ENCODE data around the gene COPG1.

DNA sequence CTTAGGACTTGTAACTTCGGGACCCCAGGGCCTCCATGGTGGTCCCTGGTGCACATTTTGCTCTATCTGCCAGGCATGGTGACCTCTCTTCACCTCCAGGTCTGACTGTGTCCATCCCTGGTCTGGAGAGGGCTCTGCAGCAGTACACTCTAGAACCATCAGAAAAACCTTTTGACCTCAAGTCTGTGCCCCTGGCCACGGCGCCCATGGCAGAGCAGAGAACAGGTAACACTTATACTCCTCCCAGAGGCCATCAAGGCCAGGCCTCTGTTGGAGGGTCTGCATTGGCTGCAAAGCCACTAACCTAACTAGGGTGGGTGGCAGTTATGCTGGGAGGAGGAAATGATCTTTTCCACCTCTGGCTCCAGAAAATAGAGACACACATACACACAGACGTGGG is 19.0 kb downstream of the COPG1 start:
- TF ChIP-seq POLR2AphosphoS5 (IDR thresholded peaks at IDR 0.05; ENCODE audit: borderline replicate concordance, low read depth, low read length) (no peak), EZH2 (IDR thresholded peaks at IDR 0.05) (no peak)
